Vagina (tissue), 2 donors: ENCODE measurements around the gene EDEM1. TPM values are rescaled to one million over a fixed set of nuclear protein-coding genes. Genes with fewer than 3 reads are reported as not detected.

ENCODE experiments used
- DNase-seq, 2 donors: peaks; one replicate each; pipeline ENCODE4 v3.0.0-alpha.2; 2017; ENCODE audit errors: extremely low spot score in 2 of 2
- H3K27ac ChIP-seq: fragments of 200-600 bp; sonication (generic); one replicate; pipeline ENCODE4 v1.5.1; 2019
- H3K27me3 ChIP-seq: fragments of 200-600 bp; sonication (generic); one replicate; pipeline ENCODE4 v1.5.1; 2019
- H3K36me3 ChIP-seq, 2 donors: fragments of 200-600 bp; sonication (generic); one replicate each; pipeline ENCODE4 v1.5.1; 2017 to 2019
- H3K4me1 ChIP-seq: fragments of 200-600 bp; sonication (generic); one replicate; pipeline ENCODE4 v1.5.1; 2019
- H3K4me3 ChIP-seq, 2 donors: fragments of 200-600 bp; sonication (generic); 1 replicate in 1 of 2; 2 replicates in 1 of 2; pipeline ENCODE4 v1.5.1; 2016 to 2019
- H3K9me3 ChIP-seq: fragments of 200-600 bp; sonication (generic); one replicate; pipeline ENCODE4 v1.5.1; 2019
- CTCF ChIP-seq, 3 experiments: fragments of 450-650 bp in 2 of 3; fragments of 200-600 bp in 1 of 3; sonication (generic) in 1 of 3; IDR thresholded peaks; one replicate each; pipeline ENCODE4 v1.5.1; 2017 to 2019; ENCODE audit warnings: antibody characterized with exemption in 3 of 3, mild to moderate bottlenecking in 2 of 3, moderate library complexity in 2 of 3
- POLR2A ChIP-seq, 2 donors: fragments of 450-650 bp; IDR thresholded peaks; one replicate each; pipeline ENCODE4 v1.6.1; 2017; ENCODE audit warnings: antibody characterized with exemption in 2 of 2, mild to moderate bottlenecking in 2 of 2, moderate library complexity in 2 of 2
- POLR2AphosphoS5 ChIP-seq, 2 donors: sonication (generic); formaldehyde crosslinking; IDR thresholded peaks; one replicate each; pipeline ENCODE4 v1.9.0; 2017; ENCODE audit warnings: antibody characterized with exemption in 2 of 2, mild to moderate bottlenecking in 2 of 2, low read depth in 1 of 2; ENCODE audit not compliant: insufficient read depth in 1 of 2
- intact Hi-C: fragments of 100-400 bp; cut with DNase I; formaldehyde crosslinking; loops from one replicate; pipeline ENCODE4 v1.15.1; 2023
- total RNA-seq: library from RNA; depleted of rRNA; stranded (reverse); fragments of >200 nt; gene quantifications from one replicate; pipeline ENCODE4 v1.2.3, GENCODE V29; 2016

Gene EDEM1
- total RNA-seq, 1 donor from 2014 or later = 30.9 TPM

- Histone ChIP-seq H3K36me3 (peaks cover 0 to 7% of the 10 kb centered on the region in 2 donors), H3K9me3 (no peaks in the 10 kb centered on the region), H3K4me1 (peaks cover 94% of the 10 kb centered on the region), H3K4me3 (no peak overlapping the region), H3K27me3 (no peaks in the 10 kb centered on the region), H3K27ac (peak overlapping the region; percentile 65)
- TF ChIP-seq POLR2AphosphoS5 (IDR thresholded peaks at IDR 0.05; ENCODE audit: insufficient read depth in 1 of 2, low read depth in 1 of 2) (no peak), CTCF (IDR thresholded peaks at IDR 0.05) (no peak), POLR2A (IDR thresholded peaks at IDR 0.05) (no peak)
- intact Hi-C loops = no loop called here
- DNase-seq = no peak
Observed at GRCh38 chr3:5194341-5194740, 6.8 kb downstream of the EDEM1 start.

- H3K4me1 ChIP-seq = peaks cover 88% of the 10 kb centered on the region
- peak; percentile 16 to 98 for TF ChIP-seq POLR2AphosphoS5 (IDR thresholded peaks at IDR 0.05; ENCODE audit: insufficient read depth in 1 of 2, low read depth in 1 of 2)
- no peak for TF ChIP-seq CTCF (IDR thresholded peaks at IDR 0.05)
- peaks cover 0 to 12% of the 10 kb centered on the region in 2 donors for H3K36me3 ChIP-seq
- H3K9me3 ChIP-seq = no peaks in the 10 kb centered on the region
- DNase-seq = no peak
- no peaks in the 10 kb centered on the region for H3K27me3 ChIP-seq
- peak overlapping the region; percentile 65 for H3K27ac ChIP-seq
- intact Hi-C loops = no loop called here
- no peak overlapping the region for H3K4me3 ChIP-seq
Observed at GRCh38 chr3:5194801-5195509, 7.4 kb downstream of the EDEM1 start.

- H3K27ac ChIP-seq = peak overlapping the region; percentile 65
- no peaks in the 10 kb centered on the region for H3K9me3 ChIP-seq
- no peak overlapping the region for H3K4me3 ChIP-seq
- intact Hi-C loops = no loop called here
- H3K36me3 ChIP-seq = peaks cover 0 to 18% of the 10 kb centered on the region in 2 donors
- TF ChIP-seq CTCF (IDR thresholded peaks at IDR 0.05) (no peak), POLR2AphosphoS5 (IDR thresholded peaks at IDR 0.05; ENCODE audit: insufficient read depth in 1 of 2, low read depth in 1 of 2) (no peak), POLR2A (IDR thresholded peaks at IDR 0.05) (no peak)
- H3K4me1 ChIP-seq = peaks cover 81% of the 10 kb centered on the region
- no peak for DNase-seq
- H3K27me3 ChIP-seq = no peaks in the 10 kb centered on the region
Observed at GRCh38 chr3:5195605-5196004, 8.1 kb downstream of the EDEM1 start.

GRCh38 chr3:5197022-5197421, 9.5 kb downstream of the EDEM1 start:
- DNase-seq = no peak
- H3K9me3 ChIP-seq = no peaks in the 10 kb centered on the region
- no peak overlapping the region for H3K4me3 ChIP-seq
- no peak for TF ChIP-seq POLR2AphosphoS5 (IDR thresholded peaks at IDR 0.05; ENCODE audit: insufficient read depth in 1 of 2, low read depth in 1 of 2)
- no peak for TF ChIP-seq CTCF (IDR thresholded peaks at IDR 0.05)
- TF ChIP-seq POLR2A (IDR thresholded peaks at IDR 0.05) = no peak
- H3K27ac ChIP-seq = peak overlapping the region; percentile 65
- peaks cover 0 to 30% of the 10 kb centered on the region in 2 donors for H3K36me3 ChIP-seq
- no peaks in the 10 kb centered on the region for H3K27me3 ChIP-seq
- H3K4me1 ChIP-seq = peaks cover 67% of the 10 kb centered on the region
- intact Hi-C loops = no loop called here
